ENCODE measurements around the gene KIF4A. TPM values are rescaled to one million over a fixed set of nuclear protein-coding genes. Genes with fewer than 3 reads are reported as not detected.
A peak's percentile ranks its signal among the peaks of the same experiment; 100 is the strongest.

Gene KIF4A
- total RNA-seq, 4 donors from 2014 or later, result under 0.01 to 11.1 TPM; not detected in 2

GRCh38 chrX:70433848-70434351 is 144.0 kb downstream of the KIF4A start:
- Histone ChIP-seq H3K27me3 (no peaks in the 10 kb centered on the region), H3K4me1 (no peaks in the 10 kb centered on the region), H3K4me3 (peak overlapping the region; percentile 38 to 49), H3K36me3 (no peaks in the 10 kb centered on the region), H3K9me3 (no peaks in the 10 kb centered on the region), H3K27ac (peak overlapping the region; percentile 60 to 70)
- TF ChIP-seq POLR2A (IDR thresholded peaks at IDR 0.05) (no peak), CTCF (IDR thresholded peaks at IDR 0.05) (peak; percentile 38 to 54 (median 52))
- intact Hi-C loops (cut with DNase I; ENCODE audit: low total_unique reads), result no loop called here
- peak; percentile 46 to 56 for DNase-seq

DNA sequence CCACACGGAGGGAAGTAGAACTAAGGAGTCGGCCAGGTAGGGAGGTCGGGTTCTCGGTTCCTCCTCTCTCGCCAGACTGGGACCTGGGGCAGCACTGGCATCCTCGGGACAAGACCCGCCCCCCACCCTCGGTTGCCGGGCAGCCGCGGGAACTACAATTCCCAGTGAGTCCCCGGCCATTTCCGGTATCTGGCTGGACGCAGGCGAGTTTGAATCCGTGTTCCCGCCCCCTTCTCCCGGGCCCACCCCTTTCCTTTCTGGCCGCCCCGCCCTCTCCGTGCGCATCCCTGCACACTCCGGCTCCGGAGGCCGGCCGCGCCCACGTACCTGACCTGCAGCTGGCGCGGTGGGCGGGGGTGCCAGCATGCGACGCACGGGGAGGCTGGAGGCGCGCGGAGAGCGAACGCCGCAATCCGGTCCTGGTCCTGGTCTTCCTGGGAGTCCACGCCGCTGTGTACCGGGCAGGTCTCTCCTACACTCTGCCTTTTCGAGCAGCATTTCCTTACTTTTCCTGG is 144.5 kb downstream of the KIF4A start:
- Histone ChIP-seq H3K4me1 (no peaks in the 10 kb centered on the region), H3K9me3 (no peaks in the 10 kb centered on the region), H3K27me3 (no peaks in the 10 kb centered on the region), H3K36me3 (no peaks in the 10 kb centered on the region), H3K27ac (peak overlapping the region; percentile 60 to 70), H3K4me3 (peak overlapping the region; percentile 38 to 49)
- intact Hi-C loops (cut with DNase I; ENCODE audit: low total_unique reads), result no loop called here
- TF ChIP-seq POLR2A (IDR thresholded peaks at IDR 0.05) (peak; percentile 28 to 48), CTCF (IDR thresholded peaks at IDR 0.05) (no peak)
- peak; percentile 85 to 88 for DNase-seq

DNA sequence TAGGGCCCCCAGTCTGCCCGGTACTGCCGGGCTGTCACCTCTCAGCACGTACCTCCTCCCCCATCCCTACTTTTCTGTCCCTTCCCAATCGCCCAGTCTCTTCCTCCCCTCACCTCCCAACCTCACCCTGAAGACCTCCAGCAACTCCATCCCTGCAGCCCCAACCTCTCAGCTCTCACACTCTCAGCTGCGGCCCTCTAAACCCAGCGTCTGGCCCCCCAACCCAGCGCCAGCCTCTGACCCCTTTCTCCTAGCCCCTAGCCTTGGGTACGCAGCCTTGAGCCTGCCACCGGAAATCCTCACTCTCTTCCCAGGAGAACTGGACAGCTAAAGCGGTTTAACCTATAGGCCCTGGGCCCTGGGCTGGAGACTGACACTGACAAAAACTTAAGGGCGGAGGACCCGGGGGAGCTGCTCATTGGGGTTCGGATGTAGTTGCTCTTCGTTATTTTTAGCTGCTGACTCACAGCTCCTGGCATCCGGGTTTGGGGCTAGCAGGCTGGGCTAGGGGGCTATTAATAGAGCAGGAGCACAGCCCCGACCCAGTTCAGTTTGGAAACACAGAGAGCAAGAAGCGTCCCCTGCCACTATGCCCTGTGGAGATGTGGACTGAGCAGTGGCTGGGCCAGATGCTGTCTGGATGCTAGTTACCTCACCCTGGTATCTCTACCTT is 145.1 kb downstream of the KIF4A start:
- Histone ChIP-seq H3K9me3 (no peaks in the 10 kb centered on the region), H3K4me3 (peak overlapping the region; percentile 38 to 49), H3K36me3 (no peaks in the 10 kb centered on the region), H3K27ac (peak overlapping the region; percentile 60 to 70), H3K27me3 (no peaks in the 10 kb centered on the region), H3K4me1 (no peaks in the 10 kb centered on the region)
- DNase-seq, result peak; percentile 48 to 55
- intact Hi-C loops (cut with DNase I; ENCODE audit: low total_unique reads), result no loop called here
- TF ChIP-seq CTCF (IDR thresholded peaks at IDR 0.05) (no peak), POLR2A (IDR thresholded peaks at IDR 0.05) (no peak)

DNA sequence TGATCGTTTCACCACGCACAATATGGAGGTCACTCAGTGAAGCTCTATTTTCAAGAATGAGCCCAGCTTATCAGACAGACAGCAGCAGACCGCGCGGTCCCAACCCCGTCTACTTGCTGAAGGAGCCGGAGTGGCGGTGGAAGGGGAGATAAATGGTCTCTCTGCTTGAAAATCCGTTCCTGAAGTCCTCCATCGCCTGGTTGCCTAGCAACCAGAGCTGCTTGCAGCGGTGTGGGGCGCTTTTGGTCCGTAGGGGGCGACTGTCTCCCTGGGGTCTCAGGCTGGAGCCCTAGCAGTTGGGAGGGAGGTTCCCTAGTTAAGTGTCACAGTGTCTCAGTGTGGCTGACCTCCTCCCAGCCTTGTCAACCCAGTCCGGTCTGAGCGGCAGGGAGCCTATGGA is 146.4 kb downstream of the KIF4A start:
- Histone ChIP-seq H3K27me3 (no peaks in the 10 kb centered on the region), H3K9me3 (no peaks in the 10 kb centered on the region), H3K4me3 (no peak overlapping the region), H3K36me3 (no peaks in the 10 kb centered on the region), H3K27ac (no peak overlapping the region), H3K4me1 (no peaks in the 10 kb centered on the region)
- intact Hi-C loops (cut with DNase I; ENCODE audit: low total_unique reads), result no loop called here
- TF ChIP-seq CTCF (IDR thresholded peaks at IDR 0.05) (no peak), POLR2A (IDR thresholded peaks at IDR 0.05) (no peak)
- no peak for DNase-seq

- no peak overlapping the region for H3K27ac ChIP-seq
- no peaks in the 10 kb centered on the region for H3K27me3 ChIP-seq
- intact Hi-C loops (cut with DNase I; ENCODE audit: low total_unique reads), result no loop called here
- no peaks in the 10 kb centered on the region for H3K4me1 ChIP-seq
- no peak for DNase-seq
- H3K36me3 ChIP-seq, result no peaks in the 10 kb centered on the region
- H3K9me3 ChIP-seq, result no peaks in the 10 kb centered on the region
- H3K4me3 ChIP-seq, result no peak overlapping the region
- no peak for TF ChIP-seq CTCF (IDR thresholded peaks at IDR 0.05)
- no peak for TF ChIP-seq POLR2A (IDR thresholded peaks at IDR 0.05)
These were observed 147.1 kb downstream of the KIF4A start for GRCh38 chrX:70437011-70437410.

Data from uterus (tissue), 4 donors.